Activated CD4-positive, alpha-beta T cell treated with anti-CD3 and anti-CD28 coated beads for 48 hours (primary cell): ENCODE results near the gene HCRTR1.

Experiments
- DNase-seq: peaks from one replicate; pipeline ENCODE4 v3.0.0-alpha.2; 2020

The HCRTR1 gene

GRCh38 chr1:31617218-31617915 is at the start of gene HCRTR1:
Gene HCRTR1, plus strand, starts transcription at chr1:31617689. Its CDS starts 1,504 bp downstream, at chr1:31619193.
- DNase-seq: no peak

- no peak for DNase-seq
Measured at GRCh38 chr1:31567956-31568570, 49.4 kb upstream of the HCRTR1 start.

DNA sequence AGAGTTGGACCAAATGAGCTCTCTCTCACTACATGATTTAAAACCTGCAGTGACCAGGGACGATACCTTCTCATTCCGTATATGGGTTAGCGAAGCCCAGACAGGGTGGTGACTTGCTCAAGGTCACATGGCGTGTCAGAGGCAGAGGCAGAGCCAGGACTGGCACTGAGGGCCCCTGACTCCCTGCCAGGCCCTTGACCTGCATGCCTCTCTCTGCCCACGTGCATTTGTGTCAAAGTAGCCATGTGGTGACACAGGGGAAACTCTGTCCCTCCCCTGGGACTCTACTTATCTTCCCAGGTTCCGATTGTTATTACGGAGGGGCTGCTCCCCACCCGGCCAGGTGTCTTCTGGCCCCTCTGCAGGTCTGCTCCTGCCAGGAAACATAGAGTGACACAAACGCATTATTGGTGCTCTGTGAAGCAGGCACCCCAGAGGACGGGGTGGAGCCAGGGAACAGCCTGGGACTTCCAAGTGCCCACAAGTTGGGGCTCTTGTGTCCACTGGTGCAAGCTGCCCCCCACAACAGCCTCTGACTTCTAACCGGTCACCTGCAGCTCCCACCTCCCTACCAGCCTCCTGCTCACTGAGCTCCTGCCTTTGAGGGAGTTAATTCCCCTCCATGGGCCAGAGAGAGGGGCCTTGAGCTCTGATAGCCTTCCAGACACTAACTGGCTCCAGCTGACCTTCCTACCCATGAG is 48.4 kb upstream of the HCRTR1 start:
- DNase-seq: no peak

DNA sequence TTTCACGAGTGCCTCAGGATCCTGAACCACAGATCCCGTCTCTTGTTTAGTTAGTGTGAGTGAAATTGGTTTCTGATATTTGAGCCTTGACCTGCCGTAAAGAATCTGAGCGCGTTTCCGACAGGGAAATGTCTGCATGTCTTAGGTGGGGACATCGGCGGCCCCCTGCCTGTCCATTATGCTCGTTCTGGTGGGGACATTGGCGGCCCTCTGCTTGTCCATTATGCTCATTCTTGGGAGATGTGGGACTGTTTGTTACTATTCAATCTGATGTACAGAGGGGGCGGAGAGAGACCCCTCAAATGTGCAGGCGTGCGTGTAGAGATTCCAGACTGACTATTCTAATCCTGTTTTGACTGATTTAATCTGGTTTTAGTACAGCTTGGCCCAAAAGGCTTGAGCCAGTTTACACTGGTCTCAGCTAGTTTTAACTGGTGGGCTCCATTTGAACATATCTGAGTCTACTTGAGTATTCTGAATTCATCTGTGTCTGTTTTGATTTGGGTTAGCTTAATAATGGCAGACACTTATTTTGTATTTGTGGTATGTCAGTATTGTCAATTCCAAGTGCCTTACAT is 47.8 kb upstream of the HCRTR1 start:
- no peak for DNase-seq

GRCh38 chr1:31570228-31570627 is 47.3 kb upstream of the HCRTR1 start:
- DNase-seq: no peak

DNA sequence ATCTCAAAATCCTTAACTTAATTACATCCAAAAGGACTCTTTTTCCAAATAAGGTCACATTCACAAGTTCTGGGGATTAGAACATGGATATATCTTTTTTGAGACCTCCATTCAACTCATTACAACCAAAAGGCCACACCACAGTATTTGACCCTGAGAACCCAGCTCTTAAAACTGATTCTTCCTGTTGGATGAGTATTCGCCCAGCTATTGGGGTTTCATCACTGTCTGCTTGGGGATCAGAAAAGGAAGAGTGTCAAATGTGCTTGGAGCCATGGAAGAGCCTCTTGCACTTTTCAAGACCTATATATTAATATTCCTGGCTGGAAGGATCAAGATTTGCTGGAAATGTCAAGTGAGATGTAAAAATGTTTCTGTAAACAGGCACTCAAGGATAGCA is 46.6 kb upstream of the HCRTR1 start:
- no peak for DNase-seq

DNA sequence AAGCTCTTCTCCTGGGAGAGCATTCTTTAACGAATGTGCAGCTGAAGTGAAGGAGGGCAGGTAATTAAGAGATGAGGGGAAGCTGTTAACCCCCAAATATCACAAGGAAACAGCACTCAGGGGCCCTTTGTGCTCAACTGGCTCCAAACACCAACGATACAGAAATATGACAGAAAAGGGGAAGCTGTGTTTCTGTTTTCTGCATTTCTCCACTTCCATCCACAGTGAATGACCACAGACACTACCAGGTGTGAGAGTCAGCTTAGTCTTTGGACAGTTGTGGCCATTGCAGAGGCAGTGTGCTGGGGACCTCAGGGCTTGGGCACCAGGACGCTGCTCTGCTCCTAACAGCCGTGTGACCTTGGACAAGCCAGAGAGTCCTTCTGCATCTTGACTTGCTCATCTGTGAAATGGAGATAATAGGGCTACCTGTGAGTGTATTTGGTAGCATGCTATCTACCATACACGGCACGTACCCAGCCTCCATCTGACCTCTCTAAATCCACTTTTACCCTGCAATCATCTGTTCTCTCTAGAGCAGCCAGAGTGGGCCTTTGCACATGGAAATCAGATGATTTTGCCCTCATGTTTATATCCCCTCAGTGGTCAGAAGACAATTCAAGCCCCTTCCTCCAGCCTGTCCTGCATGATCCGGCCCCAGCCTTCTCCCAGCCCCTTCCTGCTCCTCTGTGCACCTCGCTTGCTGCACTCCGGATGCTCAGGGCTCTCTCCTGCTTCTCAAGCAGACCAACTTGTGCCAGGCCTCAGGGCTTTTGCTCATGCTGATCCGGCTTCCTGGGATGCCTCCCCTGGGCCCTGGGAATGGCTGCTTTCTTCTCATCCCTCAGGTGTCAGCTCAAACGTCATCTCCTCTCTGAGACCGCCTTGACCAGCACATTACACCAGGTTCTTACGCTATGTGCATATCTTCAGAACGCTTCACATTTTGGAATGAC is 45.9 kb upstream of the HCRTR1 start:
- no peak for DNase-seq

DNA sequence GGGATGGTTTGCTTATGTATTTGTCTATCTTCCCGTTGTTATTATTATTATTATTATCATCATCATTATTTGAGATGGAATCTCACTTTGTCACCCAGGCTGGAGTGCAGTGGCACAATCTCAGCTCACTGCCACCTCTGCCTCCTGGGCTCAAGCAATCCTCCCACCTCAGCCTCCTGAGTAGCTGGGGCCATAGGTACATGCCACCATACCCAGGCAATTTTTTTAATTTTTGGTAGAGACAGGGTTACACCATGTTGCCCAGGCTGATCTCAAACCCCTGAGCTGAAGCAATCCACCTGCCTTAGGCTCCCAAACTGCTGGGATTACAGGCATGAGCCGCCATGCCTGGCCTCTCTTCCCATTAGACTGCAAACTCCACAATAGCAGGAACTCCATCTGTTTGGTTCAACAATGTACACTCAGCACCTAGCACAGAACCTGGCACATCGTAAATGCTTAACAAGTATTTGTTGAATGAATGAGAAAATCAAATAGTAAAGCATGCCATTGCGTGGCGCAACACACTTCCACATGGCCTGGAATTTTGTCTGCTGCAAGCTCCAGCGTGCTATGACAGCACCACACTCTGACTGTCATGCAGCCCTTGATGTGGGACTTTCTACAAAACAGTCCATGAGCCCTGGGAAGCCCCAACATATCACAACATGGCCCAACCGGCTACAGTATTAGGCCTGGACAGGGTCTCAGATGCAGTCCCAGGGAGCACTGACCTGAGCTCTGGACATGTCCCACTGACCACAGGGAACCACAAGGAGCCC is 45.0 kb upstream of the HCRTR1 start:
- DNase-seq: no peak

GRCh38 chr1:31573261-31573660 is 44.2 kb upstream of the HCRTR1 start:
- DNase-seq: no peak

DNA sequence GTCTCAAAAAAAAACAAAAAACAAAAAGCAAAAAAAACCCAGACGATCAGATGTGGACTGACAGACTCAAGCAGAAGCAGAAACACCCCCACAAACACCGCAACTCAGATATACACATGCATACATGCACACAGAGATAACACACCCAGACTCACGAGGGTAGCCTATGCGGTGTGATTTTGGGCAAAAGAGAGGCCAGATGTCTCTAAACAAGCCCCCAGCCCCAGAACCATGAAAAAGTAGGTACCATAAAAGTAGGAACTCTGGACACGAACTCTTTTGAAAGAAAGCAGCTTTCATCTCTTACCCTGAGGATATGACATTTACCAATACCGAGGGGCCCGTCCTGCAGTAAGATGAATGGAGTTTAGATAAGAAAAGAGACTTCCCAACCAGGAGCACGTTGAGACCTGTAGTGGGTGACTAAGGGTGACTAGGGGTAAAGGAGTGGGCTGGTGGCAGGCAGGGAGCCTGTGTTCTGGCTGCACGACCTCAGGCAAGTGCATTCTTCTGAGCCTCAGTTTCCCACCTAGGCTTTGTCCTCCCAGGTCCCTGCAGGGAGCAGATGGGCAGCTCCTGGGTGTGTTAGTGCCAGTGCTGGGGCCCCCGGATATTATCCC is 42.6 kb upstream of the HCRTR1 start:
- no peak for DNase-seq

DNA sequence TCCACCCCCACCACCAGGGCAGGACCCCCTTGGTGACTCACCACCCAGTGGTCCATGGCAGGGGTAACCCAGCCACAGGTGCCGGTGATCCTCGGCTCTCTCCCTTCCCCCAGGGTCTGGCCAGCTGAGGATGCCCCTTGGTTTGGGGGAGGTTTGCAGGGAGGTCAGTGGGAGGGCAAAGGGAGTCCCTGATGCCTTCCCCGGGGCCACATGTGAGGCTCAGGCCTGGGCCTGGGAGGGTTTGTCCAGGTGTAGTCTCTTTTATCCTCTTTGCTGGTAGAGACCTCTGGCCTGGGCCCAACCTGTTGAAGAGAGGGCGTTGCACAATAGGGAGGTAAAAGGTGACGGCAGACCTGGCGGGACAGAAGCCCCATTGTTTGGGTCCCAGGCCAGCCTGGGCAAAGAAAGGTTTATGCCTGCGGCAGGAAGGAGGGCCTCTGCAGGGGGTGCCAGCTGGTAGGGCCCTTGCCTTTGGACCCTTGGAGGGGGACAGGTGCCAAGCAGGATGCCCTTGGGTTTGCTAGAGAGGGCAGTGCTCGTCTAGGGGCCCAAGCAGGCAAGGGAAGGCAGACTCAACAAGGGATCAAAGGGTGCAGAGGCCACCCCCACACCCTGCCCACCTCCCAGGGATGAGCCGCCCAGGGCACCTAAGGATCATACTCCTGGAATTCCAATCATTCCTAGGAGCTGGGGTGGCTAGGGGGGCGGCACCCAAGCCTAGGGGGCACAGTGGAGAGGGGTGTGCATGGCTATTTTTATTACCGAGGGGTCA is 41.9 kb upstream of the HCRTR1 start:
- DNase-seq: no peak

GRCh38 chr1:31576201-31576669 is 41.3 kb upstream of the HCRTR1 start, which contains the start of gene TINAGL1:
Gene TINAGL1, plus strand, starts transcription at chr1:31576515. Its CDS starts 634 bp downstream, at chr1:31577149.
- no peak for DNase-seq

DNA sequence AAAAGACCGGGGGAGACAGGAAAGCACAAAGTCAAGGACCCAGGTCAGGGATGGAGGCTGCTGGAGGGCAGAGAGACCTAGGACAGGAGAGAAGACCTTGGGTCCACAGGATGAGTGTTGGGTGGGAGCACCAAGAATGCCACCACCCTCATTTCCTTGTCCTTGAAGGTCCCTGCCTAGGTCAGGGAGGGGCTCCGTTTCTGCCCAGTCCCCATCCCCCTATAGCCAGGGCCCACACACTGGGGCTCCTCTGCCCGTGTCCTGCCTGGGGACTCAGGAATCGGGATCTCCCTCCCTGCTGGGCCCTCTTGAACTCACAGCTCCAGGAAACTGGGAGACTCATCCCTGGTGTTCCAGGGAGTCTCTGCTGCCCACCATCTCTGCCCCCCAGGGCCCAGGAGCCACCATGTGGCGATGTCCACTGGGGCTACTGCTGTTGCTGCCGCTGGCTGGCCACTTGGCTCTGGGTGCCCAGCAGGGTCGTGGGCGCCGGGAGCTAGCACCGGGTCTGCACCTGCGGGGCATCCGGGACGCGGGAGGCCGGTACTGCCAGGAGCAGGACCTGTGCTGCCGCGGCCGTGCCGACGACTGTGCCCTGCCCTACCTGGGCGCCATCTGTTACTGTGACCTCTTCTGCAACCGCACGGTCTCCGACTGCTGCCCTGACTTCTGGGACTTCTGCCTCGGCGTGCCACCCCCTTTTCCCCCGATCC is 40.6 kb upstream of the HCRTR1 start:
- no peak for DNase-seq

DNA sequence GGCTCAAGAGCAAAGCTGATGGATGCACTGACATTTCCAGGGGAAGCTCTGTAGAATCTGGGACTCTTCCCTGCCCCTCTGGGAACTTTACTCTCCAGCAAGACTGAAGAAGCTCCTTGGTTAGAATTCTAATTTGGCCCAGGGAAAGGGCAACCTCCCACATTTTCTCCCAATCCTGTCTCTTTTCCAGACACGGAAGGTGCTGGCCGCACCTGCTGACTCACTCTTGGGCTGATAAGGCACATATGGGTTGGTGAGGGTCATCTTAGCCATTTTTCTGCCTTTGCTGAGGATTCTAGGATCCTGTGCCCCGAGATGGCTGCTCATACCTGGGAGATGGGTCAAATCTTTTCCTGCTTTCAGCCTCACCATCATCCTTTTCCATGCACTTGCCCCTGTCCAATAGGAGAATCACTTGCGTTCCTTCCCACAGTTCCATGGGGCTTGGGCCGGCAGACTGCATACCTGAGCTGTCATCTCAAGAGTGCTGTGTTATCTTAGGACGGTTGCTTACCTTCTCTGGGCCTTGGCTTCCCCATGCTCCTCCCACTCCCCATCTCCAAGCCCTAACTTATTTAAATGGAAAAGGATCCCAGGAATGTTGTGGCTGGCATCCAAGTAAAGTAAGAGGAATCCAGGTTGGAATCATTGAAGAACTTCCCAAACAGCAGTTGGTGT is 39.8 kb upstream of the HCRTR1 start:
- DNase-seq: no peak

DNA sequence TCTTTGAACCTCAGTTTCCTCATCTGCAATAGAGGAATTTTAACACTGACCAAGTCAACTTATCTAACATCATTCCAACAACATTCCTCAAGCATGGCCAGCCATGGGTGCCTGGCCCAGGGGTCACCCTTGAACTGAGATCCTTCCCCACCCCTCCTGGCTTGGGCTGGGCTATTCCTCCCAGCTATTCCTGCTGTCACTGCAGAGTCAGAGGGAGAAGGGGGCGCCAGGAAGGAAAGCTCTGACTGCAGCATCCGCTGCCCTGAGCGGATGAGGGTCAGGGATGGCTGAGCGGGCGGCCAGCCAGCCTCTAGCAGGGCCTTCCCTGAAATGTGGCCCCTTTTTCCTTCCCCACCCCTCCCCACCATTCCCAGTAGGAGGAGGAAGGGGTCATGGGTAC is 38.1 kb upstream of the HCRTR1 start:
- DNase-seq: no peak

- DNase-seq: no peak
Measured at GRCh38 chr1:31580513-31580870, 37.0 kb upstream of the HCRTR1 start.

- no peak for DNase-seq
Measured at GRCh38 chr1:31580891-31581603, 36.4 kb upstream of the HCRTR1 start.
